H1 (cell line): Measurements from ENCODE around the gene ITPKC. TPM values are rescaled to one million over a fixed set of nuclear protein-coding genes. Genes with fewer than 3 reads are reported as not detected.

Experiments used
- CBX8 ChIP-seq: fragments of 300-800, 300-1000 bp; sonication (generic); IDR thresholded peaks from 2 replicates; pipeline ENCODE4 v1.7.1; 2016; ENCODE audit warnings: low read depth, low read length, borderline replicate concordance
- CHD7 ChIP-seq: fragments of 300-600 bp; sonication (generic); IDR thresholded peaks from 2 replicates; pipeline ENCODE4 v1.7.1; 2012; ENCODE audit warnings: low read length, moderate library complexity, mild to moderate bottlenecking, inconsistent platforms; ENCODE audit not compliant: insufficient replicate concordance
- GTF2F1 ChIP-seq: IDR thresholded peaks from 2 replicates; pipeline ENCODE4 v1.6.1; 2012; ENCODE audit warnings: low read depth, low read length, improper control_type of control experiment, borderline replicate concordance
- KDM5A ChIP-seq: fragments of 200-600 bp; IDR thresholded peaks from 2 replicates; pipeline ENCODE4 v1.7.1; 2012; ENCODE audit warnings: mild to moderate bottlenecking, low read length, inconsistent platforms, mixed read lengths
- MAX ChIP-seq: IDR thresholded peaks from 2 replicates; pipeline ENCODE4 v1.6.1; 2012; ENCODE audit warnings: inconsistent platforms
- PHF8 ChIP-seq: fragments of 200-600 bp; sonication (generic); conservative IDR thresholded peaks from 2 replicates; pipeline ENCODE4 v1.7.1; 2012; ENCODE audit warnings: low read depth, mild to moderate bottlenecking, inconsistent platforms, low read length, moderate library complexity
- POU5F1 ChIP-seq: IDR thresholded peaks from 2 replicates; pipeline ENCODE4 v1.6.1; 2011; ENCODE audit warnings: low read depth, mild to moderate bottlenecking, low read length, moderate library complexity
- TCF12 ChIP-seq: IDR thresholded peaks from 2 replicates; pipeline ENCODE4 v1.6.1; 2011; ENCODE audit warnings: low read depth, mild to moderate bottlenecking, low read length
- YY1 ChIP-seq: IDR thresholded peaks from 2 replicates; pipeline ENCODE4 v1.6.1; 2011; ENCODE audit warnings: low read depth, mild to moderate bottlenecking, low read length
- polyA plus RNA-seq, 7 experiments: library from polyadenylated mRNA; depleted of rRNA in 3 of 7; stranded (reverse) in 5 of 7; unstranded in 2 of 7; fragments of >200 nt in 5 of 7; fragments of 200-250 nt in 2 of 7; gene quantifications; 1 replicate in 5 of 7; 2 replicates in 1 of 7; 4 replicates in 1 of 7; pipeline versions ENCODE4 v1.2.1 to v1.2.3, GENCODE V29; 2011 to 2013; ENCODE audit warnings: missing spikeins in 2 of 7, mixed read lengths in 2 of 7
- total RNA-seq: library from RNA; stranded (reverse); fragmentation: NEBNext Ultra II Directional; extraction: Animal tissue kit (Norgen Biotek cat#: 25700); gene quantifications from 2 replicates; pipeline ENCODE4 v1.2.1, GENCODE V29; 2021

Gene ITPKC
- total and polyA plus RNA-seq, 2 of the 8 experiments (the other 6 are each of a cell fraction or from before 2014, with no cell fraction given): 5.2 to 8.9 TPM

GRCh38 chr19:40750058-40750873 lies 33.4 kb downstream of the ITPKC start, which contains the start of gene ACTMAP (continued):
- TF ChIP-seq CHD7 (no peak), POU5F1 (no peak), PHF8 (peak; percentile 12), MAX (peak; percentile 98), KDM5A (no peak), CBX8 (no peak), GTF2F1 (peak; percentile 77), YY1 (peak; percentile 97), TCF12 (0 out of 2 replicates have a peak, but pooled peaks have one; percentile 52)
